Neural crest cell (in vitro differentiated cells): ENCODE data around the gene EPHA4. TPM values are rescaled to one million over a fixed set of nuclear protein-coding genes. Genes with fewer than 3 reads are reported as not detected.

Experiments
- DNase-seq: peaks from one replicate; pipeline ENCODE4 v3.0.0; 2021; ENCODE audit warnings: low read depth, mixed read lengths, low spot score
- H3K27ac Mint-ChIP-seq: one replicate; pipeline ENCODE4 v1.8.0; 2021; ENCODE audit warnings: mild to moderate bottlenecking, mixed read lengths; ENCODE audit not compliant: unreplicated experiment
- H3K27me3 Mint-ChIP-seq: 2 replicates; pipeline ENCODE4 v1.8.0; 2021; ENCODE audit warnings: low read depth, mild to moderate bottlenecking, mixed read lengths
- H3K36me3 Mint-ChIP-seq: 2 replicates; pipeline ENCODE4 v1.8.0; 2021; ENCODE audit warnings: low read depth, mild to moderate bottlenecking, mixed read lengths
- H3K4me1 Mint-ChIP-seq: 2 replicates; pipeline ENCODE4 v1.8.0; 2021; ENCODE audit warnings: mixed read lengths
- H3K4me3 Mint-ChIP-seq: one replicate; pipeline ENCODE4 v1.8.0; 2021; ENCODE audit warnings: mild to moderate bottlenecking, mixed read lengths
- H3K9me3 Mint-ChIP-seq: 2 replicates; pipeline ENCODE4 v1.8.0; 2021; ENCODE audit warnings: mixed read lengths
- CTCF ChIP-seq: fragments of 200-600 bp; sonication (generic); conservative IDR thresholded peaks from 2 replicates; pipeline ENCODE4 v1.5.0; 2021; ENCODE audit warnings: antibody characterized with exemption, mild to moderate bottlenecking
- total RNA-seq: library from RNA; stranded (reverse); gene quantifications from 2 replicates; pipeline ENCODE4 v1.2.1, GENCODE V29; 2021

The EPHA4 gene
- total RNA-seq, 1 donor from 2014 or later: 108 TPM

GRCh38 chr2:221410487-221410886 is 161.6 kb downstream of the EPHA4 start:
- Mint-ChIP-seq H3K4me3 (no peak overlapping the region), H3K27ac (no peak overlapping the region), H3K36me3 (peaks cover 12% of the 10 kb centered on the region), H3K4me1 (no peaks in the 10 kb centered on the region), H3K9me3 (peaks cover 13% of the 10 kb centered on the region), H3K27me3 (no peaks in the 10 kb centered on the region)
- DNase-seq: no peak
- no peak for TF ChIP-seq CTCF

DNA sequence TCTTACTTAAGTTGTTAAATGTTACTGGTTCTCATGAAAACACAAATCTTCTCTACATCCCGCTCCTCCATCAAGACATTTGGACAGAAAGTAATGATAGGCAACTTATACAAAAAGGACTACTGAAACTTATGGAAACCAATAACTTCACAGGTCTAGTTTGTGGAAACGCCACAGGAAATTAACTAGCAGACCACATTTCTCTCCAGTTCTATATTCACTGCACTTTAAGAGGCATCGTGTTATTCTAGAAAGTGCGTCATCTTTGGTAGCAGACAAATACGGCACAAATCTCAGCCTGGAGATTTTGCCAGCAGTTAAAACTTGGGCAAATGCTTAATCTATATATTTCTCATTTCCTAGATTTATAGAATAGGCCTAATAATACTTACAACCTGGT is 164.3 kb downstream of the EPHA4 start:
- DNase-seq: no peak
- H3K27ac Mint-ChIP-seq: no peak overlapping the region
- peaks cover 16% of the 10 kb centered on the region for H3K9me3 Mint-ChIP-seq
- no peak for TF ChIP-seq CTCF
- no peak overlapping the region for H3K4me3 Mint-ChIP-seq
- peaks cover 13% of the 10 kb centered on the region for H3K36me3 Mint-ChIP-seq
- H3K4me1 Mint-ChIP-seq: no peaks in the 10 kb centered on the region
- no peaks in the 10 kb centered on the region for H3K27me3 Mint-ChIP-seq

DNA sequence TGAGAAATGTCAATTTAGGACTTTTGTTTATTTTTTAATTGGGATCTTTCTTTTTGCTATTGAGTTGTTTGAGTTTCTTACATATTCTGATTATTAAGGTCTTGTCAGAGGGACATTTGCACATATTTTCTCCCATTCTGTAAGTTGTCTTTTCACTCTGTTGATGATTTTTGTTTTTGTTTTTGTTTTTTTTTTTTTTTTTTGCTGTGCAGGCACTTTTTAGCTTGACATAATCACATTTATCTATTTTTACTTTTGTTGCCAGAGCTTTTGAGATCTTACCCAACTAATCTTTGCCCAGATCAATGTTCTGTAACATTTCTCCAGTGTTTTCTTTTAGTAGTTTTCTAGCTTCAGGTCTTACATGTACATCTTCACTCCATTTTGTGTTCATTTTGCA is 166.6 kb downstream of the EPHA4 start:
- Mint-ChIP-seq H3K27ac (no peak overlapping the region), H3K27me3 (no peaks in the 10 kb centered on the region), H3K9me3 (peaks cover 11% of the 10 kb centered on the region), H3K36me3 (peaks cover 12% of the 10 kb centered on the region), H3K4me3 (no peak overlapping the region), H3K4me1 (no peaks in the 10 kb centered on the region)
- DNase-seq: no peak
- no peak for TF ChIP-seq CTCF

- Mint-ChIP-seq H3K4me1 (no peaks in the 10 kb centered on the region), H3K4me3 (no peak overlapping the region), H3K36me3 (peaks cover 30% of the 10 kb centered on the region), H3K27me3 (no peaks in the 10 kb centered on the region), H3K9me3 (peaks cover 27% of the 10 kb centered on the region), H3K27ac (no peak overlapping the region)
- TF ChIP-seq CTCF: no peak
- no peak for DNase-seq
These were observed 170.0 kb downstream of the EPHA4 start for GRCh38 chr2:221402072-221402471.

DNA sequence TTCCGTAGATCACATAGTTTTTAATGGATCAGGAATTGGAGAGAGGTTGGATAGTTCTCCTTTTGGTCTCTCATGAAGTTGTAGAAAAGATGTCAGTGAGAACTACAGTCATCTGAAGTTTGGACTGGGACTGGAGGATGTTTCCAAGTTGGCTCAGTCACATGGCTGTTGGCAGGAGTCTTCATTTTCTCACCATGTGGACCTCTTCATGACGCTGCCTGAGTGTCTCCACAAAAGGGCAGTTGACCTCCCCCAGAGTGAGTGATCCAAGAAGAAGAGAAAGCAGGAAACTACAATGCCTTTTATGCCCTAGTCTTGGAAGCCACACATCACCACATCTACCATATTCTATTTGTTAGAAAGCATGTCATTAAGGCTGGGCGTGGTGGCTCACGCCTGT is 171.7 kb downstream of the EPHA4 start:
- Mint-ChIP-seq H3K4me3 (no peak overlapping the region), H3K27ac (no peak overlapping the region), H3K4me1 (no peaks in the 10 kb centered on the region), H3K36me3 (peaks cover 22% of the 10 kb centered on the region), H3K9me3 (peaks cover 19% of the 10 kb centered on the region), H3K27me3 (no peaks in the 10 kb centered on the region)
- DNase-seq: no peak
- TF ChIP-seq CTCF: no peak

DNA sequence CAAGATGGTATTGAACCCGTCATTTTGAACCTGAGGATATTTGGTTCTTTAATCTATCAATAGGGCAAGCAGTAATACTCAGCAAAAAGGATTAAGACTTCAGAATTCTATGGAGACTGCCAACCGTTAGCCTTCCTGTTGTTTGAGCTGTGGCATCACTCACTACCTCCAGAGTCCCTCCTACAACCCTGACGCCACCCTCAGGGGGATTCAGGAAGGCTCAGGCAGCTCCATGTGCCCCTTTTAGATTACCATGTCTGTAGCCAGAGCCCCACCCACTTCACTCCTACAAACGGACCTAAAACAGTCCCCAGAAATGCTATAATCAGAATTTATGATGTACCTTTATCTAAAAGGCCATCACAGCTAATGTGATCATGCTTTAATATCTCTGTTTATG is 172.9 kb downstream of the EPHA4 start:
- Mint-ChIP-seq H3K27me3 (no peaks in the 10 kb centered on the region), H3K4me3 (no peak overlapping the region), H3K4me1 (no peaks in the 10 kb centered on the region), H3K9me3 (peaks cover 16% of the 10 kb centered on the region), H3K27ac (no peak overlapping the region), H3K36me3 (peaks cover 20% of the 10 kb centered on the region)
- no peak for TF ChIP-seq CTCF
- DNase-seq: no peak
